A549 (cell line): Measurements from ENCODE around the gene SHROOM1. TPM values are rescaled to one million over a fixed set of nuclear protein-coding genes. Genes with fewer than 3 reads are reported as not detected.
A peak's percentile ranks its signal among the peaks of the same experiment; 100 is the strongest.

Experiments used
- ATAC-seq, 2 experiments: fragments of 200-7000 bp in 1 of 2; fragments of >200 bp in 1 of 2; cut with Nextera tagmentation in 1 of 2; cut with Tn5 transposase in 1 of 2; 3 replicates each; pipeline versions ENCODE4 v1.8.0 to v1.9.1; 2018 to 2020; ENCODE audit warnings: mild to moderate bottlenecking in 1 of 2, moderate library complexity in 1 of 2
- CTCF ChIA-PET: fragments of 300-600 bp; sonication (Branson Sonifier 250); formaldehyde crosslinking; extraction: SDS; loops from one replicate; lab custom pipeline; 2021; ENCODE audit warnings: antibody characterized with exemption, inconsistent platforms; lab: Yijun Ruan, JAX
- POLR2A ChIA-PET: fragments of 350-600 bp; formaldehyde crosslinking; extraction: SDS; loops from one replicate; lab custom pipeline; 2021; ENCODE audit warnings: antibody characterized with exemption, inconsistent platforms; lab: Yijun Ruan, JAX
- DNase-seq, 2 experiments: peaks; one replicate each; pipeline versions ENCODE4 v3.0.0 to v3.0.0-alpha.2; 2011 to 2016; ENCODE audit warnings: low read depth in 1 of 2, low spot score in 1 of 2
- FAIRE-seq: peaks from 2 replicates; lab custom pipeline; 2011; peaks lifted over from hg19 to GRCh38; lab: Jason Lieb, UNC
- H3K27ac ChIP-seq, 2 experiments: fragments of >200 bp; sonication (Bioruptor Twin); formaldehyde crosslinking; 3 replicates each; pipeline ENCODE4 v1.5.1; 2016 to 2017
- H3K4me1 ChIP-seq: fragments of >200 bp; sonication (Bioruptor Twin); formaldehyde crosslinking; 3 replicates; pipeline ENCODE4 v1.6.1; 2016
- H3K4me2 ChIP-seq: fragments of >200 bp; sonication (Bioruptor Twin); formaldehyde crosslinking; 3 replicates; pipeline ENCODE4 v1.6.1; 2016
- H3K4me3 ChIP-seq: fragments of >200 bp; sonication (Bioruptor Twin); formaldehyde crosslinking; 3 replicates; pipeline ENCODE4 v1.5.1; 2016
- H3K9me3 ChIP-seq: fragments of >200 bp; sonication (Bioruptor Twin); formaldehyde crosslinking; 3 replicates; pipeline ENCODE4 v1.6.1; 2016
- CBX2 ChIP-seq: fragments of 200-600 bp; sonication (generic); IDR thresholded peaks from 2 replicates; pipeline ENCODE4 v1.6.1; 2016; ENCODE audit warnings: low read depth, mild to moderate bottlenecking, borderline replicate concordance
- CBX8 ChIP-seq: fragments of 200-600 bp; sonication (generic); IDR thresholded peaks from 2 replicates; pipeline ENCODE4 v1.6.1; 2016
- CHD4 ChIP-seq: fragments of 200-600 bp; sonication (generic); IDR thresholded peaks from 2 replicates; pipeline ENCODE4 v1.6.1; 2016; ENCODE audit warnings: antibody characterized with exemption, mild to moderate bottlenecking, borderline replicate concordance
- CTCF ChIP-seq: fragments of >200 bp; sonication (Bioruptor Twin); formaldehyde crosslinking; IDR thresholded peaks from 3 replicates; pipeline ENCODE4 v1.5.1; 2016
- E2F6 ChIP-seq: IDR thresholded peaks from 2 replicates; pipeline ENCODE4 v1.6.1; 2012; ENCODE audit warnings: low read depth, borderline replicate concordance
- EHF ChIP-seq: fragments of 250-450 bp; sonication (Bioruptor Pico); IDR thresholded peaks from 2 replicates; pipeline ENCODE4 v1.5.0; 2020; ENCODE audit warnings: mild to moderate bottlenecking
- EHMT2 ChIP-seq: fragments of 200-600 bp; sonication (generic); IDR thresholded peaks from 2 replicates; pipeline ENCODE4 v1.6.1; 2016; ENCODE audit warnings: antibody characterized with exemption, low read depth, mild to moderate bottlenecking, moderate library complexity
- ESRRA ChIP-seq: fragments of 150-350 bp; IDR thresholded peaks from 2 replicates; pipeline ENCODE4 v1.6.1; 2014; ENCODE audit warnings: mild to moderate bottlenecking, low read length, borderline replicate concordance
- FOSL2 ChIP-seq, 2 experiments: fragments of 450-650 bp in 1 of 2; fragments of >200 bp in 1 of 2; sonication (Bioruptor Twin) in 1 of 2; formaldehyde crosslinking; IDR thresholded peaks; 2 replicates each; pipeline versions ENCODE4 v1.5.0 to v1.6.1; 2016 to 2020; ENCODE audit warnings: mild to moderate bottlenecking in 1 of 2, moderate library complexity in 1 of 2
- GATA3 ChIP-seq: IDR thresholded peaks from 2 replicates; pipeline ENCODE4 v1.6.1; 2012; ENCODE audit warnings: borderline replicate concordance
- HOXB5 ChIP-seq: fragments of 250-450 bp; sonication (Bioruptor Pico); IDR thresholded peaks from 2 replicates; pipeline ENCODE4 v1.5.0; 2020; ENCODE audit warnings: mild to moderate bottlenecking, moderate library complexity
- KDM1A ChIP-seq: fragments of 200-600 bp; sonication (generic); IDR thresholded peaks from 2 replicates; pipeline ENCODE4 v1.6.1; 2016; ENCODE audit warnings: low read depth, mild to moderate bottlenecking
- KDM5A ChIP-seq: fragments of 200-600 bp; sonication (generic); IDR thresholded peaks from 2 replicates; pipeline ENCODE4 v1.6.1; 2016; ENCODE audit warnings: antibody characterized with exemption, mild to moderate bottlenecking
- MAX ChIP-seq: IDR thresholded peaks from 2 replicates; pipeline ENCODE4 v1.6.1; 2012
- MYC ChIP-seq: IDR thresholded peaks from 2 replicates; pipeline ENCODE4 v1.6.1; 2012; ENCODE audit warnings: mild to moderate bottlenecking, inconsistent platforms, low read length, improper control_type of control experiment, borderline replicate concordance
- POLR2A ChIP-seq: IDR thresholded peaks from 2 replicates; pipeline ENCODE4 v1.6.1; 2012; ENCODE audit warnings: mild to moderate bottlenecking, low read length
- POLR2AphosphoS2 ChIP-seq: conservative IDR thresholded peaks from 2 replicates; pipeline ENCODE4 v1.6.1; 2012; ENCODE audit warnings: low read length, improper control_type of control experiment, inconsistent platforms
- RARB ChIP-seq: fragments of 250-450 bp; sonication (Bioruptor Pico); IDR thresholded peaks from 2 replicates; pipeline ENCODE4 v1.8.0; 2021; ENCODE audit warnings: mild to moderate bottlenecking, moderate library complexity
- RCOR1 ChIP-seq: fragments of 150-350 bp; IDR thresholded peaks from 2 replicates; pipeline ENCODE4 v1.6.1; 2014; ENCODE audit warnings: antibody characterized with exemption, low read length, low read depth
- ZNF302 ChIP-seq: fragments of 250-450 bp; sonication (Bioruptor Pico); IDR thresholded peaks from 2 replicates; pipeline ENCODE4 v1.9.0; 2021; ENCODE audit warnings: inconsistent platforms, mild to moderate bottlenecking, moderate library complexity
- ZSCAN20 ChIP-seq: fragments of 250-450 bp; sonication (Bioruptor Pico); IDR thresholded peaks from 2 replicates; pipeline ENCODE4 v1.8.0; 2022; ENCODE audit warnings: mild to moderate bottlenecking, moderate library complexity
- WGBS: methylation state at CpG from one replicate; pipeline ENCODE4 v1.1.6; 2017; ENCODE audit errors: missing lambda C conversion rate; 5-methylcytosine and 5-hydroxymethylcytosine counted together
- polyA plus RNA-seq, 4 experiments: library from polyadenylated mRNA; depleted of rRNA in 3 of 4; stranded (reverse); fragments of >200 nt; fragmentation: RNase III in 1 of 4; extraction: RNeasy Plus Mini Kit Qiagen cat#74134 plus additional on column Dnase treatment in 1 of 4; gene quantifications; 2 replicates in 3 of 4; 3 replicates in 1 of 4; pipeline ENCODE4 v1.2.3, GENCODE V29; 2011 to 2017

The SHROOM1 gene
- polyA plus RNA-seq, 2 of the 4 experiments (the other 2 are of a cell fraction): 4.5 to 5.4 TPM

GRCh38 chr5:132832612-132833011 is 2.2 kb upstream of the SHROOM1 start:
- peaks cover 3% of the 10 kb centered on the region; the same call in 1 of the 3 replicates for H3K4me1 ChIP-seq
- no peak overlapping the region for H3K4me3 ChIP-seq
- H3K4me2 ChIP-seq: no peak overlapping the region
- ChIA-PET POLR2A (no interaction called here), CTCF (interaction anchor here (0.8 to 8.9 kb wide), 4 partner anchors 14 to 306 kb away, joined by 3 to 82 read pairs (median 4); no protein-coding TSS in a partner anchor)
- H3K9me3 ChIP-seq: no peaks in the 10 kb centered on the region
- DNase-seq (no peak), ATAC-seq (no peak), FAIRE-seq (no peak)
- no peak for TF ChIP-seq GATA3
- no peak for TF ChIP-seq CBX8
- TF ChIP-seq MYC: no peak
- no peak for TF ChIP-seq POLR2A
- no peak for TF ChIP-seq POLR2AphosphoS2
- TF ChIP-seq CTCF: no peak
- no peak for TF ChIP-seq KDM5A
- TF ChIP-seq MAX: no peak
- no peak for TF ChIP-seq CBX2
- TF ChIP-seq RARB: no peak
- TF ChIP-seq ZNF302 (CRISPR knock-in tag): no peak
- TF ChIP-seq CHD4: no peak
- TF ChIP-seq KDM1A: no peak
- TF ChIP-seq EHMT2: no peak
- TF ChIP-seq HOXB5 (CRISPR knock-in tag): no peak
- no peak for TF ChIP-seq EHF (CRISPR knock-in tag)
- no peak for TF ChIP-seq ESRRA
- WGBS: 77% methylated on average over 5 of the region's 5 CpGs
- H3K27ac ChIP-seq: no peak overlapping the region

- peak overlapping the region; percentile 92 for H3K4me2 ChIP-seq
- DNase-seq (no peak), ATAC-seq (no peak), FAIRE-seq (no peak)
- ChIA-PET POLR2A (interaction anchor here (0.5 kb wide), 1 partner anchor 11 kb away, joined by 5 read pairs; no protein-coding TSS in a partner anchor), CTCF (interaction anchor here (0.9 to 8.9 kb wide), 10 partner anchors 8 to 84 kb away, joined by 4 to 82 read pairs (median 16); partner anchors contain the start of genes CCNI2, GDF9, LEAP2 and UQCRQ)
- TF ChIP-seq RCOR1 (no peak), GATA3 (no peak), ZSCAN20 (CRISPR knock-in tag) (no peak), E2F6 (no peak), CBX2 (no peak), CTCF (no peak), FOSL2 (IDR thresholded peaks at IDR 0.05) (no peak), FOSL2 (CRISPR knock-in tag; IDR thresholded peaks at IDR 0.05) (no peak)
- H3K4me1 ChIP-seq: peaks cover 3% of the 10 kb centered on the region; the same call in 1 of the 3 replicates
- peak overlapping the region; percentile 59 for H3K4me3 ChIP-seq
- WGBS: 95% methylated on average over 13 of the region's 15 CpGs
- peak overlapping the region; percentile 75 to 96 for H3K27ac ChIP-seq
- no peaks in the 10 kb centered on the region for H3K9me3 ChIP-seq
Measured at GRCh38 chr5:132831095-132831860, 831 bp upstream of the SHROOM1 start.
